ENCODE results near the gene UNC80. TPM values are rescaled to one million over a fixed set of nuclear protein-coding genes. Genes with fewer than 3 reads are reported as not detected.
A peak's percentile ranks its signal among the peaks of the same experiment; 100 is the strongest.

The UNC80 gene
- total and polyA plus RNA-seq, 8 donors, result 0.69 to 4.8 (median 1.9) TPM

GRCh38 chr2:210002158-210003157, 230.8 kb downstream of the UNC80 start, which contains the start of gene RPE:
Gene RPE, plus strand, starts transcription at chr2:210002638. Its CDS starts 24 bp downstream, at chr2:210002662.
- H3K36me3 ChIP-seq, result no peaks in the 10 kb centered on the region
- DNase-seq, result peak; percentile 96 to 98 (median 98)
- peak; percentile 99 to 100 (median 100) for ATAC-seq
- H3K27ac ChIP-seq, result peak within 1 kb of the TSS; percentile 17 to 74 (median 58)
- WGBS, 2 donors, result 0 to 1% methylated on average over 58 of the region's 58 CpGs
- no peaks in the 10 kb centered on the region for H3K27me3 ChIP-seq
- FAIRE-seq, result peak; percentile 74
- no peaks in the 10 kb centered on the region for H3K9me3 ChIP-seq
- H3K4me1 ChIP-seq, result peaks cover 13 to 32% (median 25%) of the 10 kb centered on the region in 3 donors
- intact Hi-C loops (cut with DNase I), result no loop called here
- H3K4me3 ChIP-seq, result peak within 1 kb of the TSS; percentile 74 to 82 (median 81)
- no peak for TF ChIP-seq CTCF (IDR thresholded peaks at IDR 0.05)

GRCh38 chr2:210003359-210003758, 231.7 kb downstream of the UNC80 start:
- no peak for TF ChIP-seq CTCF (IDR thresholded peaks at IDR 0.05)
- H3K36me3 ChIP-seq, result no peaks in the 10 kb centered on the region
- intact Hi-C loops (cut with DNase I), result no loop called here
- H3K27ac ChIP-seq, result no peak overlapping the region
- 17 to 22% methylated on average over 2 of the region's 2 CpGs for WGBS, 2 donors
- peak overlapping the region; percentile 74 to 82 (median 81) for H3K4me3 ChIP-seq
- peaks cover 13 to 32% (median 25%) of the 10 kb centered on the region in 3 donors for H3K4me1 ChIP-seq
- H3K27me3 ChIP-seq, result no peaks in the 10 kb centered on the region
- no peak for FAIRE-seq
- DNase-seq, result no peak
- no peak for ATAC-seq
- H3K9me3 ChIP-seq, result no peaks in the 10 kb centered on the region

GRCh38 chr2:210004881-210005280, 233.2 kb downstream of the UNC80 start:
- no peak for FAIRE-seq

GRCh38 chr2:210007895-210008294, 236.3 kb downstream of the UNC80 start:
- Histone ChIP-seq H3K27ac (no peak overlapping the region), H3K4me3 (no peak overlapping the region), H3K4me1 (peaks cover 13 to 32% (median 25%) of the 10 kb centered on the region in 3 donors), H3K27me3 (no peaks in the 10 kb centered on the region), H3K9me3 (no peaks in the 10 kb centered on the region), H3K36me3 (no peaks in the 10 kb centered on the region)
- TF ChIP-seq CTCF (IDR thresholded peaks at IDR 0.05), result no peak
- ATAC-seq (peak in 1 of 4 donors; percentile 39), FAIRE-seq (no peak), DNase-seq (no peak)
- intact Hi-C loops (cut with DNase I), result no loop called here
- 88 to 94% methylated on average over 2 of the region's 2 CpGs for WGBS, 2 donors

More at GRCh38 chr2:210004881-210005280, 233.2 kb downstream of the UNC80 start:
- Histone ChIP-seq H3K4me3 (no peak overlapping the region), H3K9me3 (no peaks in the 10 kb centered on the region), H3K27me3 (no peaks in the 10 kb centered on the region), H3K36me3 (no peaks in the 10 kb centered on the region), H3K27ac (no peak overlapping the region), H3K4me1 (peaks cover 13 to 32% (median 25%) of the 10 kb centered on the region in 3 donors)
- DNase-seq (no peak), ATAC-seq (no peak)
- no peak for TF ChIP-seq CTCF (IDR thresholded peaks at IDR 0.05)
- WGBS, 2 donors, result 57 to 63% methylated on average over 2 of the region's 2 CpGs
- intact Hi-C loops (cut with DNase I), result no loop called here

Data from pancreas (tissue), 10 donors.